Muscle layer of colon (tissue), 2 donors: ENCODE measurements around the gene SLC4A3.
A peak's percentile ranks its signal among the peaks of the same experiment; 100 is the strongest.

Experiments
- H3K27ac ChIP-seq: one replicate; pipeline ENCODE4 v1.7.0; 2013; ENCODE audit warnings: low read depth, mild to moderate bottlenecking, low read length, moderate library complexity
- H3K27me3 ChIP-seq, 2 donors: one replicate each; pipeline ENCODE4 v1.7.0; 2013; ENCODE audit warnings: low read length in 2 of 2, mild to moderate bottlenecking in 2 of 2; ENCODE audit not compliant: insufficient read depth in 2 of 2, control insufficient read depth in 1 of 2
- H3K36me3 ChIP-seq: one replicate; pipeline ENCODE4 v1.7.0; 2013; ENCODE audit warnings: mild to moderate bottlenecking, low read length; ENCODE audit not compliant: insufficient read depth
- H3K4me1 ChIP-seq: one replicate; pipeline ENCODE4 v1.7.0; 2013; ENCODE audit warnings: mild to moderate bottlenecking, low read length; ENCODE audit not compliant: insufficient read depth
- H3K4me3 ChIP-seq, 2 donors: one replicate each; pipeline ENCODE4 v1.7.0; 2013; ENCODE audit warnings: low read length in 2 of 2, low read depth in 1 of 2, mild to moderate bottlenecking in 1 of 2, moderate library complexity in 1 of 2
- H3K9ac ChIP-seq: one replicate; pipeline ENCODE4 v1.7.0; 2013; ENCODE audit warnings: low read length
- H3K9me3 ChIP-seq: one replicate; pipeline ENCODE4 v1.7.0; 2013; ENCODE audit warnings: mild to moderate bottlenecking, low read length
- donor health status: abdominal sarcoma.
- donor health status: Adenocarcinoma of cecum.

The SLC4A3 gene

GRCh38 chr2:219661955-219662395 is 34.5 kb downstream of the SLC4A3 start:
- no peak overlapping the region for H3K27ac ChIP-seq
- no peaks in the 10 kb centered on the region for H3K27me3 ChIP-seq
- H3K36me3 ChIP-seq: no peaks in the 10 kb centered on the region
- no peaks in the 10 kb centered on the region for H3K9me3 ChIP-seq
- H3K9ac ChIP-seq: no peak overlapping the region
- H3K4me3 ChIP-seq: no peak overlapping the region
- peaks cover 10% of the 10 kb centered on the region for H3K4me1 ChIP-seq

GRCh38 chr2:219662566-219662965 is 35.1 kb downstream of the SLC4A3 start:
- Histone ChIP-seq H3K27me3 (no peaks in the 10 kb centered on the region), H3K4me1 (peaks cover 10% of the 10 kb centered on the region), H3K9ac (no peak overlapping the region), H3K9me3 (no peaks in the 10 kb centered on the region), H3K27ac (no peak overlapping the region), H3K36me3 (no peaks in the 10 kb centered on the region), H3K4me3 (no peak overlapping the region)

- no peak overlapping the region for H3K4me3 ChIP-seq
- H3K9ac ChIP-seq: no peak overlapping the region
- H3K27me3 ChIP-seq: no peaks in the 10 kb centered on the region
- peaks cover 10% of the 10 kb centered on the region for H3K4me1 ChIP-seq
- H3K27ac ChIP-seq: no peak overlapping the region
- no peaks in the 10 kb centered on the region for H3K36me3 ChIP-seq
- no peaks in the 10 kb centered on the region for H3K9me3 ChIP-seq
These were observed 35.8 kb downstream of the SLC4A3 start for GRCh38 chr2:219663116-219663762.

GRCh38 chr2:219664041-219664440 is 36.6 kb downstream of the SLC4A3 start:
- Histone ChIP-seq H3K4me3 (no peak overlapping the region), H3K36me3 (no peaks in the 10 kb centered on the region), H3K9me3 (no peaks in the 10 kb centered on the region), H3K9ac (no peak overlapping the region), H3K27me3 (no peaks in the 10 kb centered on the region), H3K27ac (no peak overlapping the region), H3K4me1 (peaks cover 10% of the 10 kb centered on the region)

GRCh38 chr2:219664944-219665343 is 37.5 kb downstream of the SLC4A3 start:
- Histone ChIP-seq H3K27ac (peak overlapping the region; percentile 13), H3K9ac (no peak overlapping the region), H3K9me3 (no peaks in the 10 kb centered on the region), H3K27me3 (no peaks in the 10 kb centered on the region), H3K4me3 (no peak overlapping the region), H3K36me3 (no peaks in the 10 kb centered on the region), H3K4me1 (peaks cover 10% of the 10 kb centered on the region)

- H3K27me3 ChIP-seq: no peaks in the 10 kb centered on the region
- H3K4me1 ChIP-seq: peaks cover 10% of the 10 kb centered on the region
- H3K27ac ChIP-seq: no peak overlapping the region
These were observed 38.5 kb downstream of the SLC4A3 start for GRCh38 chr2:219665926-219666325.

GRCh38 chr2:219668316-219668715 is 40.9 kb downstream of the SLC4A3 start:
- no peaks in the 10 kb centered on the region for H3K36me3 ChIP-seq
- no peaks in the 10 kb centered on the region for H3K27me3 ChIP-seq
- H3K9ac ChIP-seq: no peak overlapping the region
- peaks cover 10% of the 10 kb centered on the region for H3K4me1 ChIP-seq
- H3K27ac ChIP-seq: no peak overlapping the region
- no peaks in the 10 kb centered on the region for H3K9me3 ChIP-seq
- no peak overlapping the region for H3K4me3 ChIP-seq

More at GRCh38 chr2:219665926-219666325, 38.5 kb downstream of the SLC4A3 start:
- Histone ChIP-seq H3K9me3 (no peaks in the 10 kb centered on the region), H3K36me3 (no peaks in the 10 kb centered on the region), H3K4me3 (no peak overlapping the region), H3K9ac (no peak overlapping the region)

- H3K36me3 ChIP-seq: no peaks in the 10 kb centered on the region
- H3K9ac ChIP-seq: no peak overlapping the region
- no peaks in the 10 kb centered on the region for H3K9me3 ChIP-seq
- H3K27me3 ChIP-seq: no peaks in the 10 kb centered on the region
- H3K27ac ChIP-seq: no peak overlapping the region
- H3K4me3 ChIP-seq: no peak overlapping the region
- peaks cover 6% of the 10 kb centered on the region for H3K4me1 ChIP-seq
These were observed 43.0 kb downstream of the SLC4A3 start for GRCh38 chr2:219670386-219670785.

GRCh38 chr2:219671279-219671678 is 43.8 kb downstream of the SLC4A3 start:
- Histone ChIP-seq H3K9ac (no peak overlapping the region), H3K36me3 (no peaks in the 10 kb centered on the region), H3K4me3 (no peak overlapping the region), H3K27me3 (no peaks in the 10 kb centered on the region), H3K27ac (no peak overlapping the region), H3K9me3 (no peaks in the 10 kb centered on the region), H3K4me1 (no peaks in the 10 kb centered on the region)

- Histone ChIP-seq H3K27me3 (no peaks in the 10 kb centered on the region), H3K9me3 (no peaks in the 10 kb centered on the region), H3K4me3 (no peak overlapping the region), H3K27ac (no peak overlapping the region), H3K36me3 (no peaks in the 10 kb centered on the region), H3K4me1 (no peaks in the 10 kb centered on the region), H3K9ac (no peak overlapping the region)
These were observed 45.0 kb downstream of the SLC4A3 start for GRCh38 chr2:219672406-219672805.

GRCh38 chr2:219675221-219675620 is 47.8 kb downstream of the SLC4A3 start:
- Histone ChIP-seq H3K36me3 (no peaks in the 10 kb centered on the region), H3K9ac (no peak overlapping the region), H3K27me3 (no peaks in the 10 kb centered on the region), H3K9me3 (no peaks in the 10 kb centered on the region), H3K4me1 (no peaks in the 10 kb centered on the region), H3K27ac (no peak overlapping the region), H3K4me3 (no peak overlapping the region)

- H3K9me3 ChIP-seq: no peaks in the 10 kb centered on the region
- H3K4me1 ChIP-seq: no peaks in the 10 kb centered on the region
- no peak overlapping the region for H3K9ac ChIP-seq
- no peak overlapping the region for H3K4me3 ChIP-seq
- no peaks in the 10 kb centered on the region for H3K27me3 ChIP-seq
- H3K27ac ChIP-seq: no peak overlapping the region
- no peaks in the 10 kb centered on the region for H3K36me3 ChIP-seq
These were observed 49.2 kb downstream of the SLC4A3 start for GRCh38 chr2:219676586-219676985.
